Measurements from ENCODE around the gene RAD54L. TPM values are rescaled to one million over a fixed set of nuclear protein-coding genes. Genes with fewer than 3 reads are reported as not detected.
"Not testable (repeated sequence)": the region's sequence is repeated elsewhere in the genome, so short reads cannot be mapped to it uniquely, and the experiment has no call there.

The RAD54L gene
- total RNA-seq, 1 experiment from 2014 or later: 49.0 TPM

GRCh38 chr1:46224966-46225365 is 22.6 kb upstream of the RAD54L start:
- Histone ChIP-seq H3K27ac (ENCODE audit: low read depth, low read length, poor library complexity, severe bottlenecking) (no peak overlapping the region), H3K36me3 (ENCODE audit: insufficient read depth, low read length, poor library complexity, severe bottlenecking) (no peaks in the 10 kb centered on the region), H3K4me3 (ENCODE audit: low read depth, low read length, poor library complexity, severe bottlenecking) (no peak overlapping the region), H3K4me1 (ENCODE audit: insufficient read depth, low read length, poor library complexity, severe bottlenecking) (no peaks in the 10 kb centered on the region), H3K27me3 (replicated peaks; ENCODE audit: insufficient read depth, low read depth, low read length, poor library complexity) (no peaks in the 10 kb centered on the region), H3K9me3 (ENCODE audit: low read depth, low read length, poor library complexity, severe bottlenecking) (no peaks in the 10 kb centered on the region)
- DNase-seq (ENCODE audit: low spot score): no peak
- CTCF ChIA-PET: interaction anchor here (2.2 kb wide), 1 partner anchor 186 kb away, joined by 11 read pairs; no protein-coding TSS in a partner anchor
- POLR2A ChIA-PET (ENCODE audit: low non-redundant PET): no interaction called here
- TF ChIP-seq EZH2 (IDR thresholded peaks at IDR 0.05; ENCODE audit: borderline replicate concordance, low read depth, low read length, poor library complexity, severe bottlenecking) (no peak), CTCF (conservative IDR thresholded peaks at IDR 0.05; ENCODE audit: low read depth, low read length) (no peak)
- BruUV-seq (replicated peaks): no TSS peak
- intact Hi-C loops (cut with micrococcal nuclease; ENCODE audit: unreplicated experiment): no loop called here

- H3K27me3 ChIP-seq (replicated peaks; ENCODE audit: insufficient read depth, low read depth, low read length, poor library complexity); BruUV-seq (replicated peaks); H3K4me3 ChIP-seq (ENCODE audit: low read depth, low read length, poor library complexity, severe bottlenecking); POLR2A ChIA-PET (ENCODE audit: low non-redundant PET); H3K4me1 ChIP-seq (ENCODE audit: insufficient read depth, low read length, poor library complexity, severe bottlenecking); H3K27ac ChIP-seq (ENCODE audit: low read depth, low read length, poor library complexity, severe bottlenecking); H3K36me3 ChIP-seq (ENCODE audit: insufficient read depth, low read length, poor library complexity, severe bottlenecking); intact Hi-C loops (cut with micrococcal nuclease; ENCODE audit: unreplicated experiment); H3K9me3 ChIP-seq (ENCODE audit: low read depth, low read length, poor library complexity, severe bottlenecking); DNase-seq (ENCODE audit: low spot score): not testable (repeated sequence)
- CTCF ChIA-PET: interaction anchor here (1.6 kb wide), 1 partner anchor 8 kb away, joined by 7 read pairs; no protein-coding TSS in a partner anchor
These were observed 16.3 kb upstream of the RAD54L start for GRCh38 chr1:46231231-46231630.

- CTCF ChIA-PET: interaction anchor here (0.6 kb wide), 1 partner anchor 8 kb away, joined by 3 read pairs; no protein-coding TSS in a partner anchor
- TF ChIP-seq CTCF (conservative IDR thresholded peaks at IDR 0.05; ENCODE audit: low read depth, low read length): no peak
- TF ChIP-seq EZH2 (IDR thresholded peaks at IDR 0.05; ENCODE audit: borderline replicate concordance, low read depth, low read length, poor library complexity, severe bottlenecking): no peak
These were observed 10.7 kb upstream of the RAD54L start for GRCh38 chr1:46236882-46237281.

GRCh38 chr1:46238865-46239264 is 8.7 kb upstream of the RAD54L start:
- H3K36me3 ChIP-seq (ENCODE audit: insufficient read depth, low read length, poor library complexity, severe bottlenecking); BruUV-seq (replicated peaks); intact Hi-C loops (cut with micrococcal nuclease; ENCODE audit: unreplicated experiment); H3K27ac ChIP-seq (ENCODE audit: low read depth, low read length, poor library complexity, severe bottlenecking); H3K4me3 ChIP-seq (ENCODE audit: low read depth, low read length, poor library complexity, severe bottlenecking); POLR2A ChIA-PET (ENCODE audit: low non-redundant PET); H3K27me3 ChIP-seq (replicated peaks; ENCODE audit: insufficient read depth, low read depth, low read length, poor library complexity); H3K4me1 ChIP-seq (ENCODE audit: insufficient read depth, low read length, poor library complexity, severe bottlenecking); H3K9me3 ChIP-seq (ENCODE audit: low read depth, low read length, poor library complexity, severe bottlenecking): not testable (repeated sequence)
- CTCF ChIA-PET: interaction anchor here (1.4 kb wide), 1 partner anchor 15 kb away, joined by 3 read pairs; no protein-coding TSS in a partner anchor
- peak; percentile 33 for DNase-seq (ENCODE audit: low spot score)

More at GRCh38 chr1:46236882-46237281, 10.7 kb upstream of the RAD54L start:
- BruUV-seq (replicated peaks): no TSS peak
- H3K4me3 ChIP-seq (ENCODE audit: low read depth, low read length, poor library complexity, severe bottlenecking): no peak overlapping the region
- no peaks in the 10 kb centered on the region for H3K4me1 ChIP-seq (ENCODE audit: insufficient read depth, low read length, poor library complexity, severe bottlenecking)
- H3K9me3 ChIP-seq (ENCODE audit: low read depth, low read length, poor library complexity, severe bottlenecking): no peaks in the 10 kb centered on the region
- POLR2A ChIA-PET (ENCODE audit: low non-redundant PET): no interaction called here
- no peak for DNase-seq (ENCODE audit: low spot score)
- intact Hi-C loops (cut with micrococcal nuclease; ENCODE audit: unreplicated experiment): no loop called here
- no peak overlapping the region for H3K27ac ChIP-seq (ENCODE audit: low read depth, low read length, poor library complexity, severe bottlenecking)
- no peaks in the 10 kb centered on the region for H3K36me3 ChIP-seq (ENCODE audit: insufficient read depth, low read length, poor library complexity, severe bottlenecking)
- no peaks in the 10 kb centered on the region for H3K27me3 ChIP-seq (replicated peaks; ENCODE audit: insufficient read depth, low read depth, low read length, poor library complexity)

- intact Hi-C loops (cut with micrococcal nuclease; ENCODE audit: unreplicated experiment); H3K27me3 ChIP-seq (replicated peaks; ENCODE audit: insufficient read depth, low read depth, low read length, poor library complexity); DNase-seq (ENCODE audit: low spot score); H3K27ac ChIP-seq (ENCODE audit: low read depth, low read length, poor library complexity, severe bottlenecking); BruUV-seq (replicated peaks); H3K9me3 ChIP-seq (ENCODE audit: low read depth, low read length, poor library complexity, severe bottlenecking); H3K4me1 ChIP-seq (ENCODE audit: insufficient read depth, low read length, poor library complexity, severe bottlenecking); H3K36me3 ChIP-seq (ENCODE audit: insufficient read depth, low read length, poor library complexity, severe bottlenecking); POLR2A ChIA-PET (ENCODE audit: low non-redundant PET); H3K4me3 ChIP-seq (ENCODE audit: low read depth, low read length, poor library complexity, severe bottlenecking); CTCF ChIA-PET: not testable (repeated sequence)
These were observed 5.8 kb upstream of the RAD54L start for GRCh38 chr1:46241733-46242132.

Data from A673 (cell line).